Upper lobe of left lung (tissue), 6 donors: Measurements from ENCODE around the gene HMX1. TPM values are rescaled to one million over a fixed set of nuclear protein-coding genes. Genes with fewer than 3 reads are reported as not detected.

ENCODE experiments used
- ATAC-seq, 2 donors: fragments of 200-7000 bp; cut with Tn5 transposase; one replicate each; pipeline ENCODE4 v1.9.1; 2022; ENCODE audit warnings: mild to moderate bottlenecking in 2 of 2, moderate library complexity in 2 of 2; ENCODE audit not compliant: low FRiP score in 2 of 2
- DNase-seq, 2 donors: peaks; one replicate each; pipeline ENCODE4 v3.0.0-alpha.2; 2019 to 2020
- H3K27ac ChIP-seq, 4 donors: fragments of 200-600 bp; sonication (generic); one replicate each; pipeline ENCODE4 v1.5.1; 2016 to 2019
- H3K27me3 ChIP-seq, 4 donors: fragments of 200-600 bp; sonication (generic); one replicate each; pipeline ENCODE4 v1.5.1; 2017 to 2019
- H3K36me3 ChIP-seq, 4 donors: fragments of 200-600 bp; sonication (generic); one replicate each; pipeline ENCODE4 v1.5.1; 2016 to 2019
- H3K4me1 ChIP-seq, 4 donors: fragments of 200-600 bp; sonication (generic); one replicate each; pipeline ENCODE4 v1.5.1; 2018 to 2019
- H3K4me3 ChIP-seq, 4 donors: fragments of 200-600 bp; sonication (generic); one replicate each; pipeline ENCODE4 v1.5.1; 2017 to 2019; ENCODE audit warnings: mild to moderate bottlenecking in 2 of 4, moderate library complexity in 1 of 4
- H3K9me3 ChIP-seq, 4 donors: fragments of 200-600 bp; sonication (generic); one replicate each; pipeline ENCODE4 v1.5.1; 2018 to 2019
- CTCF ChIP-seq, 6 experiments: fragments of 450-650 bp in 4 of 6; fragments of 200-600 bp in 2 of 6; sonication (generic) in 2 of 6; IDR thresholded peaks; one replicate each; pipeline ENCODE4 v1.5.1; 2016 to 2019; ENCODE audit warnings: antibody characterized with exemption in 6 of 6
- EP300 ChIP-seq, 4 donors: sonication (generic); formaldehyde crosslinking; IDR thresholded peaks; one replicate each; pipeline ENCODE4 v1.5.1; 2017; ENCODE audit warnings: antibody characterized with exemption in 4 of 4, control low read depth in 2 of 4
- POLR2A ChIP-seq, 4 donors: fragments of 450-650 bp; IDR thresholded peaks; one replicate each; pipeline ENCODE4 v1.5.1; 2016 to 2017; ENCODE audit warnings: antibody characterized with exemption in 4 of 4, mild to moderate bottlenecking in 2 of 4
- POLR2AphosphoS5 ChIP-seq, 2 donors: sonication (generic); formaldehyde crosslinking; IDR thresholded peaks; one replicate each; pipeline ENCODE4 v1.5.1; 2017; ENCODE audit warnings: antibody characterized with exemption in 2 of 2
- WGBS, 2 donors: methylation state at CpG; one replicate each; pipeline ENCODE4 v1.1.5; 2017 to 2018; 5-methylcytosine and 5-hydroxymethylcytosine counted together
- total RNA-seq, 6 donors: library from RNA; depleted of rRNA in 4 of 6; stranded (reverse); fragments of >200 nt in 4 of 6; gene quantifications; one replicate each; pipeline versions ENCODE4 v1.1.0 to v1.2.1, GENCODE V29; 2016 to 2021
- donor health status: DM: no; HTN: no; CAD: no; lungs with moderate emphysema.
- donor health status: DM: no; HTN: yes; CAD: no; lungs with severe emphysema.

The HMX1 gene
- total RNA-seq, 6 donors from 2014 or later: not detected

GRCh38 chr4:8891255-8891645 is 19.6 kb upstream of the HMX1 start:
- Histone ChIP-seq H3K4me1 (peaks cover 0 to 30% (median 0%) of the 10 kb centered on the region in 4 donors), H3K4me3 (no peak overlapping the region), H3K36me3 (no peaks in the 10 kb centered on the region), H3K27ac (no peak overlapping the region), H3K27me3 (peaks cover 0 to 57% (median 23%) of the 10 kb centered on the region in 4 donors), H3K9me3 (peaks cover 0 to 9% (median 0%) of the 10 kb centered on the region in 4 donors)
- TF ChIP-seq EP300 (IDR thresholded peaks at IDR 0.05) (no peak), POLR2AphosphoS5 (IDR thresholded peaks at IDR 0.05) (no peak), CTCF (IDR thresholded peaks at IDR 0.05) (no peak), POLR2A (IDR thresholded peaks at IDR 0.05) (no peak)
- WGBS, 2 donors: 4 to 9% methylated on average over 8 to 14 of the region's 15 CpGs
- DNase-seq: no peak
- no peak for ATAC-seq

DNA sequence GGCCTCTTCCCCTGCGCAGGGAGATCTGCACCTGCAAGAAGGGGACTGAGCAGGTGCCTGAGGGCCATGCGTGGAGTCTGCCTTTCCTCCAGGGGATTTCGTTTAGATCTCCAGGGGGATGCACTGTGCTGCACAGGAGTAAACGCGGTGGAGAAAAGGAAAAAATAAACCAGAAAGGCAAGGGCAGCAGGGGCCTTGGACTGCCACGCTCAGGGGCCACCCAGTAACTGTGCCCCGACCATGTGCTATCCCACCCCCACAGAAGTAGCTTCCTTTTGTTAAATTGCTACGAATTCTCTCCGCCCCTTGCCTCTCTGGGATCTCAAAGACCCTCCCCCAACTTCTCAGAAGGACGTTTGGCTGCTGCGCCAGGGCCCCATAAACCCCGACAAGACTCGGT is 17.2 kb upstream of the HMX1 start:
- peaks cover 0 to 10% (median 0%) of the 10 kb centered on the region in 4 donors for H3K9me3 ChIP-seq
- H3K4me1 ChIP-seq: peaks cover 0 to 23% (median 0%) of the 10 kb centered on the region in 4 donors
- H3K27ac ChIP-seq: no peak overlapping the region
- WGBS, 2 donors: 7 to 11% methylated on average over 12 to 13 of the region's 13 CpGs
- DNase-seq: no peak
- H3K4me3 ChIP-seq: no peak overlapping the region
- no peaks in the 10 kb centered on the region for H3K36me3 ChIP-seq
- no peak for ATAC-seq
- no peak for TF ChIP-seq CTCF (IDR thresholded peaks at IDR 0.05)
- TF ChIP-seq POLR2AphosphoS5 (IDR thresholded peaks at IDR 0.05): no peak
- no peak for TF ChIP-seq POLR2A (IDR thresholded peaks at IDR 0.05)
- TF ChIP-seq EP300 (IDR thresholded peaks at IDR 0.05): no peak
- peaks cover 0 to 42% (median 16%) of the 10 kb centered on the region in 4 donors for H3K27me3 ChIP-seq

- Histone ChIP-seq H3K4me3 (no peak overlapping the region), H3K27ac (no peak overlapping the region), H3K27me3 (peaks cover 0 to 22% (median 6%) of the 10 kb centered on the region in 4 donors), H3K9me3 (peaks cover 0 to 10% (median 0%) of the 10 kb centered on the region in 4 donors), H3K36me3 (no peaks in the 10 kb centered on the region), H3K4me1 (peaks cover 0 to 3% (median 0%) of the 10 kb centered on the region in 4 donors)
- 80 to 90% methylated on average over 8 to 10 of the region's 10 CpGs for WGBS, 2 donors
- TF ChIP-seq POLR2AphosphoS5 (IDR thresholded peaks at IDR 0.05): no peak
- TF ChIP-seq POLR2A (IDR thresholded peaks at IDR 0.05): no peak
- no peak for TF ChIP-seq EP300 (IDR thresholded peaks at IDR 0.05)
- no peak for TF ChIP-seq CTCF (IDR thresholded peaks at IDR 0.05)
- DNase-seq (no peak), ATAC-seq (peak in 1 of 2 donors; percentile 69)
Measured at GRCh38 chr4:8886612-8887406, 15.2 kb upstream of the HMX1 start.

DNA sequence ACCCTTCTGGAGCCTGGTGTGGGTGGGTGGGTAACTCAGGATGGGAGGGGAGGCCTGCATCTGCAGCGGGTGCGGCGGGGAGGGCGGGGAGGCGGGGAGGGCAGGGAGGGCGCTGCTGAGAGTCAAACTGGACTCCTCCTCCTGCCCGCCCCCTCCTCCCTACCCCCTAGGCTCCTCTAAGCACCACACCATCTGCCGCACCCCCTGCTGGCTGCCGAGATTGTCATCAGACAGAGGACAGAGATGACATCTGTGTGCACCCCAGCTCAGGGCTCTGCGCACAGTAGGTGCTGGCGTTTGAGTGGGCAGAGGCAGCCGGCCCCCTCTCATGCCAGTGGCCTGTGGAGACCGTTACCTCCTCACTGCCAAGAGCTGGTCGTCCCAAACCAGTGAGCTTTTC is 10.6 kb upstream of the HMX1 start:
- H3K27ac ChIP-seq: no peak overlapping the region
- WGBS, 2 donors: 19 to 30% methylated on average over 5 to 7 of the region's 14 CpGs
- TF ChIP-seq POLR2A (IDR thresholded peaks at IDR 0.05): no peak
- no peak for TF ChIP-seq CTCF (IDR thresholded peaks at IDR 0.05)
- no peak for TF ChIP-seq POLR2AphosphoS5 (IDR thresholded peaks at IDR 0.05)
- no peak for TF ChIP-seq EP300 (IDR thresholded peaks at IDR 0.05)
- H3K36me3 ChIP-seq: no peaks in the 10 kb centered on the region
- no peak overlapping the region for H3K4me3 ChIP-seq
- peaks cover 0 to 10% (median 0%) of the 10 kb centered on the region in 4 donors for H3K9me3 ChIP-seq
- DNase-seq (no peak), ATAC-seq (no peak)
- no peaks in the 10 kb centered on the region for H3K4me1 ChIP-seq
- H3K27me3 ChIP-seq: no peaks in the 10 kb centered on the region
